ENCODE measurements around the gene LYSET.
"Not testable (repeated sequence)": the region's sequence is repeated elsewhere in the genome, so short reads cannot be mapped to it uniquely, and the experiment has no call there.

DNA sequence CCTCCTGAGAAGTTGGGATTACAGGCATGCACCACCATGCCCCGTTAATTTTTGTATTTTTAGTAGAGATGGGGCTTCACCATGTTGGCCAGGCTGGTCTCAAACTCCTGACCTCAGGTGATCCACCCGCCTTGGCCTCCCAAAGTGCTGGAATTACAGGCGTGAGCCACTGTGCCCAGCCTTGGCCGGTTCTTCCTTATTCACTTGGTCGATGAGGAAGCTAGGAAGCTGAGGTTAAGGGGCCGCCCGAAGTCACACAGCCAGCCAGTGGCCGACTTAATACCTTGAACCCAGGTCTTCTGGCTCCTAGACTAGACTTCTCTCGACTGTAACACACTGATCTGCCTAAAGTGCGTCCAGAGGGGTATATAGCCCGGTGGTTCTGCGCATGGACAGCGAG lies 48.6 kb upstream of the LYSET start:
- not testable (repeated sequence) for TF ChIP-seq EZH2 (IDR thresholded peaks at IDR 0.05; ENCODE audit: borderline replicate concordance, insufficient read depth, low read depth, low read length, poor library complexity, severe bottlenecking); CTCF (IDR thresholded peaks at IDR 0.05)

All from B cell (primary cell).